Loucy (cell line): ENCODE results near the gene ATOSA.

Source experiments
- H2AFZ ChIP-seq: fragments of 200-600 bp; sonication (generic); 2 replicates; pipeline ENCODE4 v1.6.0; 2016; ENCODE audit warnings: antibody characterized with exemption, mild to moderate bottlenecking, low read length, moderate library complexity
- H3F3A ChIP-seq: fragments of 200-600 bp; 2 replicates; pipeline ENCODE4 v1.6.0; 2016; ENCODE audit warnings: antibody characterized with exemption, low read depth, mild to moderate bottlenecking
- H3K27me3 ChIP-seq: fragments of 200-600 bp; sonication (generic); 2 replicates; pipeline ENCODE4 v1.6.1; 2014; ENCODE audit warnings: low read length, mild to moderate bottlenecking; ENCODE audit not compliant: insufficient read depth, poor library complexity, severe bottlenecking
- H3K36me3 ChIP-seq: fragments of 200-600 bp; sonication (generic); 2 replicates; pipeline ENCODE4 v1.6.1; 2016; ENCODE audit warnings: low read length; ENCODE audit not compliant: insufficient read depth
- H3K4me1 ChIP-seq: fragments of 200-600 bp; sonication (generic); 2 replicates; pipeline ENCODE4 v1.5.1; 2014; ENCODE audit warnings: low read length, mild to moderate bottlenecking; ENCODE audit not compliant: insufficient read depth, poor library complexity, severe bottlenecking
- H3K4me2 ChIP-seq: fragments of 200-600 bp; sonication (generic); 2 replicates; pipeline ENCODE4 v1.6.0; 2014; ENCODE audit warnings: antibody characterized with exemption, low read length, low read depth, mild to moderate bottlenecking; ENCODE audit not compliant: poor library complexity, severe bottlenecking
- H3K4me3 ChIP-seq: fragments of 200-600 bp; sonication (generic); 2 replicates; pipeline ENCODE4 v1.5.1; 2014; ENCODE audit warnings: low read length, mild to moderate bottlenecking, mixed read lengths; ENCODE audit not compliant: poor library complexity, severe bottlenecking
- H3K79me2 ChIP-seq: fragments of 200-600 bp; sonication (generic); 2 replicates; pipeline ENCODE4 v1.6.1; 2014; ENCODE audit warnings: low read length; ENCODE audit not compliant: insufficient read depth
- H3K9ac ChIP-seq: fragments of 200-600 bp; sonication (generic); 2 replicates; pipeline ENCODE4 v1.6.0; 2014; ENCODE audit warnings: mild to moderate bottlenecking, low read depth, low read length, moderate library complexity; ENCODE audit not compliant: poor library complexity, severe bottlenecking
- H3K9me2 ChIP-seq: fragments of 200-600 bp; sonication (generic); replicated peaks from 2 replicates; pipeline ENCODE4 v1.6.1; 2016; ENCODE audit warnings: low read depth, low read length, mixed read lengths
- H3K9me3 ChIP-seq: fragments of 200-600 bp; sonication (generic); 2 replicates; pipeline ENCODE4 v1.6.1; 2014; ENCODE audit warnings: mild to moderate bottlenecking, antibody characterized with exemption, low read length, low read depth; ENCODE audit not compliant: insufficient read depth
- H4K20me1 ChIP-seq: fragments of 200-600 bp; sonication (generic); 2 replicates; pipeline ENCODE4 v1.6.0; 2014; ENCODE audit warnings: antibody characterized with exemption, low read length, mild to moderate bottlenecking; ENCODE audit not compliant: insufficient read depth, poor library complexity, severe bottlenecking
- CTCF ChIP-seq: fragments of 200-600 bp; sonication (generic); conservative IDR thresholded peaks from 2 replicates; pipeline ENCODE4 v1.5.1; 2014; ENCODE audit warnings: mild to moderate bottlenecking, antibody characterized with exemption, low read length
- EZH2phosphoT487 ChIP-seq: fragments of 200-600 bp; IDR thresholded peaks from 2 replicates; pipeline ENCODE4 v1.6.1; 2018; ENCODE audit warnings: antibody characterized with exemption, mild to moderate bottlenecking, moderate library complexity, borderline replicate concordance

The ATOSA gene

GRCh38 chr15:52667597-52667996, 11.6 kb downstream of the ATOSA start:
- H3K27me3 ChIP-seq = no peaks in the 10 kb centered on the region
- no peaks in the 10 kb centered on the region for H3K9me2 ChIP-seq
- H2AFZ ChIP-seq = no peak overlapping the region
- no peak overlapping the region for H3K4me2 ChIP-seq
- no peaks in the 10 kb centered on the region for H3K9me3 ChIP-seq
- peaks cover 6% of the 10 kb centered on the region for H4K20me1 ChIP-seq
- peaks cover 26% of the 10 kb centered on the region for H3K79me2 ChIP-seq
- H3K36me3 ChIP-seq = peaks cover 41% of the 10 kb centered on the region; the same call in 1 of the 2 replicates
- no peak overlapping the region for H3K9ac ChIP-seq
- no peaks in the 10 kb centered on the region for H3F3A ChIP-seq
- no peak overlapping the region for H3K4me3 ChIP-seq
- no peak for TF ChIP-seq CTCF
- no peak for TF ChIP-seq EZH2phosphoT487
- H3K4me1 ChIP-seq = peaks cover 18% of the 10 kb centered on the region

- Histone ChIP-seq H3K9ac (no peak overlapping the region), H3K4me2 (no peak overlapping the region), H3K4me1 (peaks cover 12% of the 10 kb centered on the region), H3K79me2 (peaks cover 14% of the 10 kb centered on the region), H4K20me1 (no peaks in the 10 kb centered on the region), H3K9me2 (no peaks in the 10 kb centered on the region), H3K36me3 (peaks cover 40% of the 10 kb centered on the region; the same call in 1 of the 2 replicates), H3K9me3 (no peaks in the 10 kb centered on the region), H3F3A (no peaks in the 10 kb centered on the region), H3K4me3 (no peak overlapping the region), H3K27me3 (no peaks in the 10 kb centered on the region), H2AFZ (no peak overlapping the region)
- no peak for TF ChIP-seq CTCF
- TF ChIP-seq EZH2phosphoT487 = no peak
Observed at GRCh38 chr15:52663536-52664294, 15.5 kb downstream of the ATOSA start.

GRCh38 chr15:52661909-52662308, 17.3 kb downstream of the ATOSA start:
- Histone ChIP-seq H3K4me2 (no peak overlapping the region), H3K4me1 (peaks cover 3% of the 10 kb centered on the region), H3K9me2 (no peaks in the 10 kb centered on the region), H3K4me3 (no peak overlapping the region), H3K36me3 (peaks cover 30% of the 10 kb centered on the region; the same call in 1 of the 2 replicates), H3F3A (no peaks in the 10 kb centered on the region), H3K9ac (no peak overlapping the region), H4K20me1 (no peaks in the 10 kb centered on the region), H3K9me3 (no peaks in the 10 kb centered on the region), H3K79me2 (peaks cover 21% of the 10 kb centered on the region), H2AFZ (no peak overlapping the region), H3K27me3 (no peaks in the 10 kb centered on the region)
- no peak for TF ChIP-seq EZH2phosphoT487
- TF ChIP-seq CTCF = no peak
